Mucosa of rectum (tissue), 2 donors: Measurements from ENCODE around the gene ASCL5.

Experiments used
- H3K27ac ChIP-seq, 2 donors: one replicate each; pipeline ENCODE4 v1.7.0; 2013; ENCODE audit warnings: inconsistent platforms in 2 of 2, low read depth in 2 of 2, low read length in 2 of 2
- H3K27me3 ChIP-seq, 2 donors: one replicate each; pipeline ENCODE4 v1.7.0; 2013; ENCODE audit warnings: low read length in 2 of 2; ENCODE audit not compliant: control insufficient read depth in 2 of 2, insufficient read depth in 2 of 2
- H3K36me3 ChIP-seq, 2 donors: one replicate each; pipeline ENCODE4 v1.7.0; 2013; ENCODE audit warnings: low read length in 2 of 2; ENCODE audit not compliant: control insufficient read depth in 2 of 2, insufficient read depth in 2 of 2
- H3K4me1 ChIP-seq, 2 donors: one replicate each; pipeline ENCODE4 v1.7.0; 2013; ENCODE audit warnings: low read length in 2 of 2, mild to moderate bottlenecking in 1 of 2; ENCODE audit not compliant: control insufficient read depth in 2 of 2, insufficient read depth in 2 of 2
- H3K4me3 ChIP-seq, 2 donors: one replicate each; pipeline ENCODE4 v1.7.0; 2013; ENCODE audit warnings: low read length in 2 of 2
- H3K9ac ChIP-seq, 2 donors: one replicate each; pipeline ENCODE4 v1.7.0; 2013; ENCODE audit warnings: low read length in 2 of 2, low read depth in 1 of 2, mild to moderate bottlenecking in 1 of 2
- H3K9me3 ChIP-seq, 2 donors: one replicate each; pipeline ENCODE4 v1.7.0; 2013; ENCODE audit warnings: low read length in 2 of 2; ENCODE audit not compliant: control insufficient read depth in 2 of 2
- donor health status: healthy.
- donor health status: Normal muscosa, but diverticular disease.

The ASCL5 gene

GRCh38 chr1:201098992-201099677 is 27.8 kb downstream of the ASCL5 start:
- Histone ChIP-seq H3K9ac (no peak overlapping the region), H3K9me3 (no peaks in the 10 kb centered on the region), H3K36me3 (no peaks in the 10 kb centered on the region), H3K27me3 (no peaks in the 10 kb centered on the region), H3K27ac (no peak overlapping the region), H3K4me1 (no peaks in the 10 kb centered on the region), H3K4me3 (no peak overlapping the region)

- no peaks in the 10 kb centered on the region for H3K4me1 ChIP-seq
- no peaks in the 10 kb centered on the region for H3K9me3 ChIP-seq
- H3K4me3 ChIP-seq = no peak overlapping the region
- H3K36me3 ChIP-seq = no peaks in the 10 kb centered on the region
- no peak overlapping the region for H3K9ac ChIP-seq
- no peak overlapping the region for H3K27ac ChIP-seq
- H3K27me3 ChIP-seq = no peaks in the 10 kb centered on the region
Observed at GRCh38 chr1:201096977-201097856, 29.8 kb downstream of the ASCL5 start.

- Histone ChIP-seq H3K9ac (no peak overlapping the region), H3K4me1 (no peaks in the 10 kb centered on the region), H3K9me3 (no peaks in the 10 kb centered on the region), H3K27ac (no peak overlapping the region), H3K27me3 (no peaks in the 10 kb centered on the region), H3K36me3 (no peaks in the 10 kb centered on the region), H3K4me3 (no peak overlapping the region)
Observed at GRCh38 chr1:201096041-201096461, 30.9 kb downstream of the ASCL5 start.

GRCh38 chr1:201095581-201095980 is 31.4 kb downstream of the ASCL5 start:
- Histone ChIP-seq H3K4me1 (no peaks in the 10 kb centered on the region), H3K27me3 (no peaks in the 10 kb centered on the region), H3K4me3 (no peak overlapping the region), H3K36me3 (no peaks in the 10 kb centered on the region), H3K27ac (no peak overlapping the region), H3K9ac (no peak overlapping the region), H3K9me3 (no peaks in the 10 kb centered on the region)

- no peaks in the 10 kb centered on the region for H3K27me3 ChIP-seq
- no peaks in the 10 kb centered on the region for H3K9me3 ChIP-seq
- H3K4me1 ChIP-seq = no peaks in the 10 kb centered on the region
- no peak overlapping the region for H3K4me3 ChIP-seq
- no peaks in the 10 kb centered on the region for H3K36me3 ChIP-seq
- H3K27ac ChIP-seq = no peak overlapping the region
- no peak overlapping the region for H3K9ac ChIP-seq
Observed at GRCh38 chr1:201094832-201095231, 32.2 kb downstream of the ASCL5 start.

- Histone ChIP-seq H3K36me3 (no peaks in the 10 kb centered on the region), H3K4me3 (no peak overlapping the region), H3K9me3 (no peaks in the 10 kb centered on the region), H3K4me1 (no peaks in the 10 kb centered on the region), H3K9ac (no peak overlapping the region), H3K27ac (no peak overlapping the region), H3K27me3 (no peaks in the 10 kb centered on the region)
Observed at GRCh38 chr1:201093962-201094361, 33.0 kb downstream of the ASCL5 start.

DNA sequence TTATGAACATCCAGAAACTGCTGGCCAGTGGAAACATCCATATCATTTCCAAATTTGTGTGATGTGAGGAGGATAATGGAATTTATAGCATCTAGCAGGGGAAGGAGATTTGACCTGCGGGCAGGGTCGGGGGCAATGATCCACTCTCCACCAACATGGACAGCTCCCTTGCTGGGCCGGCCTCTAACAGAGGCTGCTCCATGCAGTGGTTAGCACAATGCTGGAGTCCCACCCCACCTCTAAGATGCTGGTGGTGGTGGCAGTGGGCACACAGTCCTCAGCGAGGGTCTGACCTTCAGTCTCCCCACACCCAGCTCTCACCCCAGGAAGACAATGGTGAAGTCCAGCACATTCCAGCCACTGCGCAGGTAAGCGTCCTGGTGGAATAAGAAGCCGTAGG is 33.4 kb downstream of the ASCL5 start:
- Histone ChIP-seq H3K4me1 (no peaks in the 10 kb centered on the region), H3K9me3 (no peaks in the 10 kb centered on the region), H3K4me3 (no peak overlapping the region), H3K27ac (no peak overlapping the region), H3K36me3 (no peaks in the 10 kb centered on the region), H3K9ac (no peak overlapping the region), H3K27me3 (no peaks in the 10 kb centered on the region)

DNA sequence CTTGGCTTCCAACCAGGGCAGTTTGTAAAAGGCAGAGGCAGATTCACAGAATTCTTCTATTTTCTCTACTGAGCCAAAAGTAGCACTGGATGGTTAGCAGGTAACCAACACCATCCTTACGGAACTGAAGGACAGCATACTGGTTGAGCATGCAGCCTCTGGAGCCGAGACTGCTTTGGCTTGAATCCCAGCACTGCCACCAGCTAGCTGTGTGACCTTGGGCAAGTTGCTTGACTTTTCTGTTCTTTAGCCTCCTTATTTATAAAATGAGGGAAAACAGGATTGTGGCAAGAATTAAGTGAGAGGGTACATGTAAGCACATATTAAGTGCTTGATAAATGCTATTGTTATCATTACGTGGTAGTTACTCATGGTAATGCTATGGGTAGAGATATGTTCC is 34.2 kb downstream of the ASCL5 start:
- no peaks in the 10 kb centered on the region for H3K36me3 ChIP-seq
- H3K9ac ChIP-seq = no peak overlapping the region
- H3K27me3 ChIP-seq = no peaks in the 10 kb centered on the region
- no peaks in the 10 kb centered on the region for H3K4me1 ChIP-seq
- H3K27ac ChIP-seq = no peak overlapping the region
- H3K4me3 ChIP-seq = no peak overlapping the region
- no peaks in the 10 kb centered on the region for H3K9me3 ChIP-seq

- Histone ChIP-seq H3K27ac (no peak overlapping the region), H3K9me3 (no peaks in the 10 kb centered on the region), H3K27me3 (no peaks in the 10 kb centered on the region), H3K9ac (no peak overlapping the region), H3K4me1 (no peaks in the 10 kb centered on the region), H3K4me3 (no peak overlapping the region), H3K36me3 (no peaks in the 10 kb centered on the region)
Observed at GRCh38 chr1:201091256-201091655, 35.7 kb downstream of the ASCL5 start.

- no peaks in the 10 kb centered on the region for H3K9me3 ChIP-seq
- H3K9ac ChIP-seq = no peak overlapping the region
- H3K4me1 ChIP-seq = no peaks in the 10 kb centered on the region
- H3K27me3 ChIP-seq = no peaks in the 10 kb centered on the region
- no peaks in the 10 kb centered on the region for H3K36me3 ChIP-seq
- H3K4me3 ChIP-seq = no peak overlapping the region
- no peak overlapping the region for H3K27ac ChIP-seq
Observed at GRCh38 chr1:201090541-201090940, 36.4 kb downstream of the ASCL5 start.
